Measurements from ENCODE around the gene UTY. TPM values are rescaled to one million over a fixed set of nuclear protein-coding genes. Genes with fewer than 3 reads are reported as not detected.
"Not testable (repeated sequence)": the region's sequence is repeated elsewhere in the genome, so short reads cannot be mapped to it uniquely, and the experiment has no call there.

UTY gene
- total RNA-seq, 6 experiments from 2014 or later: 10.0 TPM; not detected in 5

GRCh38 chrY:13296176-13296890 lies 183.5 kb downstream of the UTY start:
- TF ChIP-seq CTCF (IDR thresholded peaks at IDR 0.05) (no peak), POLR2A (IDR thresholded peaks at IDR 0.05) (no peak)
- Histone ChIP-seq H3K36me3 (no peaks in the 10 kb centered on the region), H3K9me3 (no peaks in the 10 kb centered on the region), H3K27me3 (no peaks in the 10 kb centered on the region), H3K27ac (no peak overlapping the region), H3K4me1 (no peaks in the 10 kb centered on the region), H3K4me3 (no peak overlapping the region)
- ATAC-seq: no peak
- intact Hi-C loops (cut with DNase I): no loop called here
- no peak for DNase-seq
- WGBS (ENCODE audit: insufficient coverage, low coverage, low lambda C conversion rate, missing lambda C conversion rate): no CpG with 5 or more reads among the region's 4 CpGs

GRCh38 chrY:13295026-13295425 lies 184.8 kb downstream of the UTY start:
- intact Hi-C loops (cut with DNase I): no loop called here
- Histone ChIP-seq H3K27ac (no peak overlapping the region), H3K4me3 (no peak overlapping the region), H3K27me3 (no peaks in the 10 kb centered on the region), H3K4me1 (no peaks in the 10 kb centered on the region), H3K36me3 (no peaks in the 10 kb centered on the region), H3K9me3 (no peaks in the 10 kb centered on the region)
- DNase-seq: no peak
- no peak for ATAC-seq
- no CpG with 5 or more reads among the region's 2 CpGs for WGBS (ENCODE audit: insufficient coverage, low coverage, low lambda C conversion rate, missing lambda C conversion rate)
- TF ChIP-seq POLR2A (IDR thresholded peaks at IDR 0.05): no peak

- H3K27ac ChIP-seq: no peak overlapping the region
- H3K36me3 ChIP-seq: no peaks in the 10 kb centered on the region
- ATAC-seq (no peak), DNase-seq (no peak)
- H3K9me3 ChIP-seq: no peaks in the 10 kb centered on the region
- WGBS (ENCODE audit: insufficient coverage, low coverage, low lambda C conversion rate, missing lambda C conversion rate): no CpG with 5 or more reads among the region's 1 CpG
- intact Hi-C loops (cut with DNase I): no loop called here
- H3K4me3 ChIP-seq: no peak overlapping the region
- no peaks in the 10 kb centered on the region for H3K4me1 ChIP-seq
- no peaks in the 10 kb centered on the region for H3K27me3 ChIP-seq
- TF ChIP-seq POLR2A (IDR thresholded peaks at IDR 0.05): no peak
- TF ChIP-seq CTCF (IDR thresholded peaks at IDR 0.05): no peak
Measured at GRCh38 chrY:13291199-13291598, 188.6 kb downstream of the UTY start.

GRCh38 chrY:13282151-13283054 lies 197.4 kb downstream of the UTY start:
- ATAC-seq (peak in 1 of 4 donors; percentile 98), DNase-seq (peak in 2 of 3 donors; percentile 0 to 75)
- H3K4me1 ChIP-seq; intact Hi-C loops (cut with DNase I); H3K27me3 ChIP-seq; H3K36me3 ChIP-seq; H3K4me3 ChIP-seq; H3K9me3 ChIP-seq; H3K27ac ChIP-seq: not testable (repeated sequence)
- no CpG with 5 or more reads among the region's 15 CpGs for WGBS (ENCODE audit: insufficient coverage, low coverage, low lambda C conversion rate, missing lambda C conversion rate)

- intact Hi-C loops (cut with DNase I): no loop called here
- Histone ChIP-seq H3K36me3 (no peaks in the 10 kb centered on the region), H3K4me1 (no peaks in the 10 kb centered on the region), H3K27me3 (no peaks in the 10 kb centered on the region), H3K27ac (no peak overlapping the region), H3K9me3 (no peaks in the 10 kb centered on the region), H3K4me3 (no peak overlapping the region)
- WGBS (ENCODE audit: insufficient coverage, low coverage, low lambda C conversion rate, missing lambda C conversion rate): no CpG with 5 or more reads among the region's 2 CpGs
- ATAC-seq: no peak
- TF ChIP-seq POLR2A (IDR thresholded peaks at IDR 0.05): no peak
- no peak for TF ChIP-seq CTCF (IDR thresholded peaks at IDR 0.05)
- no peak for DNase-seq
Measured at GRCh38 chrY:13279561-13279960, 200.3 kb downstream of the UTY start.

All from right lobe of liver (tissue), 6 donors.